Activated CD4-positive, alpha-beta T cell treated with anti-CD3 and anti-CD28 coated beads, Interleukin-2, amount 10 ng/mL, durations not matched to agents 7 days and 5 days (primary cell): ENCODE data around the gene PDE10A. TPM values are rescaled to one million over a fixed set of nuclear protein-coding genes. Genes with fewer than 3 reads are reported as not detected.

Experiments used
- CTCF ChIA-PET: fragments of 350-600 bp; sonication (Branson Sonifier 250); formaldehyde crosslinking; loops from one replicate; lab custom pipeline; 2021; ENCODE audit warnings: antibody characterized with exemption; lab: Charles Lee
- POLR2A ChIA-PET: fragments of 350-600 bp; sonication (Branson Sonifier 250); formaldehyde crosslinking; loops from one replicate; lab custom pipeline; 2021; ENCODE audit warnings: antibody characterized with exemption; lab: Charles Lee
- DNase-seq: peaks from one replicate; pipeline ENCODE4 v3.0.0-alpha.2; 2020
- H3K27ac Mint-ChIP-seq: one replicate; pipeline ENCODE4 v1.8.0; 2021; ENCODE audit warnings: mild to moderate bottlenecking, moderate library complexity, mixed read lengths
- H3K27me3 Mint-ChIP-seq: one replicate; pipeline ENCODE4 v1.8.0; 2021; ENCODE audit warnings: mixed read lengths
- H3K36me3 Mint-ChIP-seq: one replicate; pipeline ENCODE4 v1.8.0; 2021; ENCODE audit warnings: low read depth, mixed read lengths
- H3K4me1 Mint-ChIP-seq: one replicate; pipeline ENCODE4 v1.8.0; 2021; ENCODE audit warnings: mixed read lengths
- H3K4me3 Mint-ChIP-seq: one replicate; pipeline ENCODE4 v1.8.0; 2021; ENCODE audit warnings: mild to moderate bottlenecking, moderate library complexity, mixed read lengths
- H3K9me3 Mint-ChIP-seq: one replicate; pipeline ENCODE4 v1.8.0; 2021; ENCODE audit warnings: mixed read lengths
- total RNA-seq, 2 experiments: library from RNA; stranded (reverse); gene quantifications; one replicate each; pipeline ENCODE4 v1.2.3, GENCODE V29; 2021

Gene PDE10A
- total RNA-seq, 2 experiments from 2014 or later: not detected

- no peak overlapping the region for H3K4me3 Mint-ChIP-seq
- no peaks in the 10 kb centered on the region for H3K9me3 Mint-ChIP-seq
- no peak overlapping the region for H3K27ac Mint-ChIP-seq
- ChIA-PET POLR2A (no interaction called here), CTCF (no interaction called here)
- H3K27me3 Mint-ChIP-seq: peaks cover 31% of the 10 kb centered on the region
- peaks cover 3% of the 10 kb centered on the region for H3K4me1 Mint-ChIP-seq
- H3K36me3 Mint-ChIP-seq: no peaks in the 10 kb centered on the region
- no peak for DNase-seq
Observed at GRCh38 chr6:165658395-165659058, 4.5 kb downstream of the PDE10A start.

DNA sequence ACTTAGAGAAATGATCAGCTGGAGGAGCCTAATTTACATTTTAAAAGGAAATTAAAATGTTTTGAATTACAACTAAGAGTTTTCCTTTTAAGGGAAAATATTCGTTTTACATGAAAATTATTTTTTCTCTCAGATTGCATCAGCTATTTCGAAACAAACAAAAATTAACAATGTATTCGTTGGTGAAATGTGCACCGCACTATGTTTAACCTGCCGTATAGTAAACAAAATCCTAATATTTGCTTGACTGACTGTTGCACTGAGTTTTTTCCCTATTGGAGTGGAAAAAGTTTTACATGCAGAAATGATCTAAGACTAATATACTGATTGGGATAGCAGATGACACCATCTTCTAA, 5.7 kb downstream of the PDE10A start:
- ChIA-PET CTCF (no interaction called here), POLR2A (no interaction called here)
- Mint-ChIP-seq H3K36me3 (no peaks in the 10 kb centered on the region), H3K27me3 (peaks cover 28% of the 10 kb centered on the region), H3K9me3 (no peaks in the 10 kb centered on the region), H3K4me3 (no peak overlapping the region), H3K27ac (no peak overlapping the region), H3K4me1 (no peaks in the 10 kb centered on the region)
- DNase-seq: no peak

DNA sequence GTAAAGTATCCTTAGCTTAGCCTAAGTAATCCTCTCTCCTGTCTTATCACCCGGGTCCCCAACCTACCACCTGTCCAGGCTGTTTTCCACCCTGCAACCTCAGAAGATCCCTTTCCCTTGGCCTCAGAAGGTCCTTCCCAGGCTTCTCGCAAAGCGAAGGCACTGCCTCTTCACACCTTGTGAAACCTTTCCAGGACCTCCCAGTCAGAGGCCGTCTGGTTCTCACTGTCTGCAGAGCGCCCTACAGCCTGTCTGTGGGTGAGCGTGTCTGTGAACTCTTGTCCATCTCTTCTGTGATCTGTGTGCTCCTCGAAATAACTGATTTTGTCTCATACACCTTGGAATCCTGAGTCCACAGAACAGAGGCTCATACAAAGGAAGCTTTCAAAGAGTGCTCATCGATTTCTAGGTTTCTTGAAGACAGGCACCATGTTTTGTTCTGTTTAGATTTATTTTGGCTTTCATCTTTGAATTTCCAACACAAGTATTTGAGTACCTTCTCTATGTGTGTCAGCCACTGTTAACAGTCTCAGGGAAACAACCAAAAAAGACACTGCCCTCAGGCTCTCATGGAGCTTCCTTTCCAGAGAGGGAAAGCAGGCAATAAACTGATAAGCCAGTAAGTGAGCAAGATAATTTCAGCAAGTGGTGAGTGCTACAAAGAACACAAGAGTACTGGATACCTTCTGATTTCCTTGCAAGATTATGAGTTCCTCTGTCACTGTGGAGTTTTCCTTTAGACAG, 6.3 kb downstream of the PDE10A start:
- Mint-ChIP-seq H3K4me3 (no peak overlapping the region), H3K27me3 (peaks cover 28% of the 10 kb centered on the region), H3K27ac (no peak overlapping the region), H3K4me1 (no peaks in the 10 kb centered on the region), H3K36me3 (no peaks in the 10 kb centered on the region), H3K9me3 (no peaks in the 10 kb centered on the region)
- ChIA-PET CTCF (no interaction called here), POLR2A (no interaction called here)
- DNase-seq: no peak

- ChIA-PET CTCF (no interaction called here), POLR2A (no interaction called here)
- H3K4me1 Mint-ChIP-seq: no peaks in the 10 kb centered on the region
- H3K36me3 Mint-ChIP-seq: no peaks in the 10 kb centered on the region
- H3K27ac Mint-ChIP-seq: no peak overlapping the region
- H3K9me3 Mint-ChIP-seq: no peaks in the 10 kb centered on the region
- peaks cover 25% of the 10 kb centered on the region for H3K27me3 Mint-ChIP-seq
- no peak overlapping the region for H3K4me3 Mint-ChIP-seq
- no peak for DNase-seq
Observed at GRCh38 chr6:165655191-165655590, 7.8 kb downstream of the PDE10A start.

GRCh38 chr6:165654144-165654543, 8.9 kb downstream of the PDE10A start:
- DNase-seq: no peak
- H3K4me3 Mint-ChIP-seq: no peak overlapping the region
- no peak overlapping the region for H3K27ac Mint-ChIP-seq
- no peaks in the 10 kb centered on the region for H3K4me1 Mint-ChIP-seq
- peaks cover 15% of the 10 kb centered on the region for H3K27me3 Mint-ChIP-seq
- ChIA-PET POLR2A (no interaction called here), CTCF (no interaction called here)
- H3K36me3 Mint-ChIP-seq: no peaks in the 10 kb centered on the region
- H3K9me3 Mint-ChIP-seq: no peaks in the 10 kb centered on the region

GRCh38 chr6:165653607-165654006, 9.4 kb downstream of the PDE10A start:
- DNase-seq: no peak
- no peaks in the 10 kb centered on the region for H3K36me3 Mint-ChIP-seq
- H3K4me3 Mint-ChIP-seq: no peak overlapping the region
- CTCF ChIA-PET: no interaction called here
- no peaks in the 10 kb centered on the region for H3K9me3 Mint-ChIP-seq
- H3K27ac Mint-ChIP-seq: no peak overlapping the region
- H3K27me3 Mint-ChIP-seq: peaks cover 10% of the 10 kb centered on the region
- H3K4me1 Mint-ChIP-seq: no peaks in the 10 kb centered on the region
- POLR2A ChIA-PET: no interaction called here

- no peak overlapping the region for H3K4me3 Mint-ChIP-seq
- no peaks in the 10 kb centered on the region for H3K9me3 Mint-ChIP-seq
- POLR2A ChIA-PET: no interaction called here
- CTCF ChIA-PET: no interaction called here
- no peak for DNase-seq
- no peaks in the 10 kb centered on the region for H3K36me3 Mint-ChIP-seq
- no peaks in the 10 kb centered on the region for H3K4me1 Mint-ChIP-seq
- peaks cover 6% of the 10 kb centered on the region for H3K27me3 Mint-ChIP-seq
- H3K27ac Mint-ChIP-seq: no peak overlapping the region
Observed at GRCh38 chr6:165653196-165653595, 9.8 kb downstream of the PDE10A start.

DNA sequence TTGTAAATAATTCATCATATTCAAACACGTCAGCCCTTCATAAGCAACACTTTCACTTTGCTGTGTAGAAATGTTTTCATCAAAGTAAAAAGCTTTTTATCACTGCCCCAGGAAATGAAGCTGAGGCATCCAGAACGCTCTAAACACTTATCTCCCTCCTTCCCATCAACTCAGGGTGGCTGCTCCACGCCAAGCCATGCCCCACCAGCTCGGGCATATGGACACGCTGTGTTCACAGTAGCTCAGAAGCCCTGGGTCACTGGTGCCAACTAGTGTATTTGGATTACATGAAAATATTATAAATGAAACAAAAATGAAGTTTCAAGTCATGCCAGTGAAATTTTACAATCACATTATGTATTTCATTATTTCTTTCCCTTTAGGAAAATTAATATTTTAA, 10.3 kb downstream of the PDE10A start:
- Mint-ChIP-seq H3K4me3 (no peak overlapping the region), H3K27ac (no peak overlapping the region), H3K9me3 (no peaks in the 10 kb centered on the region), H3K27me3 (peaks cover 2% of the 10 kb centered on the region), H3K4me1 (no peaks in the 10 kb centered on the region), H3K36me3 (no peaks in the 10 kb centered on the region)
- POLR2A ChIA-PET: no interaction called here
- CTCF ChIA-PET: no interaction called here
- no peak for DNase-seq

DNA sequence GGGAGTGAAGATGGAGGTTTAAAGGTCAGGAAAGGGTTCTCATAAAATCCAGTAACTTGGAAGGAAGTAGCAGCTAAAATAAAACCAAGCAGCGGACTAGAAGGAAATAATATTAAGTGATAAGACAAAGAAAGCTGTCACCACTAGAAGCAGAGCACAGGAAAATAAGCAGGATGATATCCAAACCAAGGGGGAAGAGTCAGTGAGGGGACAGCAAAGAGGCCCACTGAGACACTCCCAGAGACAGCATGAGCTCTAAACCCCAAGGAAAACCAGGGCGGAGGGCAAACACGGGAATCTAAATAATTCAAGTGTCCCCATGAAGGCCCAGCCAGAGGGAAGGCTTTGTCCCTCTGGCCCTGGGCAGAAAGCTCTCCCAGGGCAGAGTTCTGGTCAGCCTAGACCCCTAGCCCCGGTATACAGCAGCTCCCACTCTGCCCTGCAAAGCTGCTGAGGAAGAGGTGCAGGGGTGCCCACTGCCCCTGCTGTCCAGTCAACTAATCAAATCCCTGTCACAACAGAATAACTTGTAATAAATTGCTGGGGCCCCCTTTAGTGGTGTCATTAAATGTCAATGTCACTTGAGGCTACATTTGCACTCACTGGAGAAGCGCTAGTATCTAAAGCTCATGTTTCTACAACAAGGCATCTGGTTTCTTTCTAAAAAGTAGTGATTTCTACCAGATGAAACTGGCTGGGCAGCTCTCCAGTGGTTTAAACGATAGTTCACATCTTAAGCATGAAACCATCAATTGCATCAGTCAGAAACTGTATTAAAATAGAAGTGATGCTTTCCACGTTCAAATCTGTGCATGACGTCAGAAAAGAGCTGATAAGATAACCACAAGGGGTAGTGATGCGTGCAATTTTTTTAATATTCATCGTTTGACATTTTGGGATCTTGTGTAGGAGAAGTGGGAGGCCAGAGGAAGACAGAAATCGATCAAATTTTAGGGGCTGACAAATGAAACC, 13.6 kb downstream of the PDE10A start:
- H3K4me3 Mint-ChIP-seq: no peak overlapping the region
- CTCF ChIA-PET: no interaction called here
- no peak for DNase-seq
- no peaks in the 10 kb centered on the region for H3K4me1 Mint-ChIP-seq
- no peak overlapping the region for H3K27ac Mint-ChIP-seq
- no peaks in the 10 kb centered on the region for H3K36me3 Mint-ChIP-seq
- H3K27me3 Mint-ChIP-seq: no peaks in the 10 kb centered on the region
- POLR2A ChIA-PET: no interaction called here
- H3K9me3 Mint-ChIP-seq: no peaks in the 10 kb centered on the region

DNA sequence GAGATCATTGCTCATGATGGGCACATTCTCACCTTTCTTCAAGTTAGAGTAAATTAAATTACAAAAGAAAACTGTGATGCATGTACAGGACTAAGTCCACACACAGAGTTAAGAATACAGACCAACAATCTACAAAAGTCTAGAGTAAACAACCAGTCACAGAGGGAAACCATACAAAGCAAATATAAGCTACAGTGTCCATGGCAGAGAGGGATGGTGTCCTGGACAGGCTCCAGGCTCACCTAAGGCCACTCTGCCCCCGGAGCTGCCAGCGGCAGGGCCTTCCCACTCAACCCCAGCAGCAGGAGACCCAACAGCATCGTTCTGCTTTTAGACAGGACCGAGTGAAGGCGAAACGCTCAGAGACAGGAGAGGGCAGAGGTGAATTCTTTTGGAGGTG, 16.0 kb downstream of the PDE10A start:
- no peaks in the 10 kb centered on the region for H3K4me1 Mint-ChIP-seq
- no peak overlapping the region for H3K27ac Mint-ChIP-seq
- no peaks in the 10 kb centered on the region for H3K36me3 Mint-ChIP-seq
- ChIA-PET CTCF (interaction anchor here (0.6 kb wide), 1 partner anchor 88 kb away, joined by 4 read pairs; no protein-coding TSS in a partner anchor), POLR2A (no interaction called here)
- no peaks in the 10 kb centered on the region for H3K9me3 Mint-ChIP-seq
- H3K4me3 Mint-ChIP-seq: no peak overlapping the region
- H3K27me3 Mint-ChIP-seq: no peaks in the 10 kb centered on the region
- DNase-seq: no peak

DNA sequence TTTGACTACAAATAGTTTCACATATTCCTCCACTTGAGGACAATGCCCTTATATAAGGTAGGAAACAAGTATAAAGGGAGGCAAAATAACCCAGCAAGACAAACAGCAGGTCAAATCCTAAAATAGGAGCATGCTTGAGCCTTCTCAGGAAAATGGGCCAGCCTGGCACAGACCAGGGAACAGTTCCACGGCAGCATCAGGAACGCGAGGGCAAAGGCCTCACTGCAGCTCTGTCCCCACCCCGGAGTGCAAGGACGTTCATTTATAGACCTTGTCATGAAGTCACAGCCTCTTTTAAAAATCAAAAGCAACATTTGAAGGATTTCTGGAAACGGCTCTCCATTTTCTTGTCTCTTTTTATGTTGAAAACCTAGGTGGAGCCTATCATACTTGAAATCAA, 17.1 kb downstream of the PDE10A start:
- POLR2A ChIA-PET: no interaction called here
- no peak overlapping the region for H3K27ac Mint-ChIP-seq
- H3K4me1 Mint-ChIP-seq: no peaks in the 10 kb centered on the region
- no peaks in the 10 kb centered on the region for H3K36me3 Mint-ChIP-seq
- H3K4me3 Mint-ChIP-seq: no peak overlapping the region
- no peaks in the 10 kb centered on the region for H3K9me3 Mint-ChIP-seq
- CTCF ChIA-PET: no interaction called here
- no peaks in the 10 kb centered on the region for H3K27me3 Mint-ChIP-seq
- DNase-seq: no peak

- DNase-seq: no peak
Observed at GRCh38 chr6:165644586-165645266, 18.3 kb downstream of the PDE10A start.

More at GRCh38 chr6:165644586-165645266, 18.3 kb downstream of the PDE10A start:
- no peak overlapping the region for H3K4me3 Mint-ChIP-seq
- H3K27me3 Mint-ChIP-seq: no peaks in the 10 kb centered on the region
- no peaks in the 10 kb centered on the region for H3K9me3 Mint-ChIP-seq
- no peak overlapping the region for H3K27ac Mint-ChIP-seq
- CTCF ChIA-PET: no interaction called here
- H3K4me1 Mint-ChIP-seq: no peaks in the 10 kb centered on the region
- H3K36me3 Mint-ChIP-seq: no peaks in the 10 kb centered on the region
- POLR2A ChIA-PET: no interaction called here
